ENCODE data around the gene SLC34A1.
"Not testable (repeated sequence)": the region's sequence is repeated elsewhere in the genome, so short reads cannot be mapped to it uniquely, and the experiment has no call there.

The SLC34A1 gene

DNA sequence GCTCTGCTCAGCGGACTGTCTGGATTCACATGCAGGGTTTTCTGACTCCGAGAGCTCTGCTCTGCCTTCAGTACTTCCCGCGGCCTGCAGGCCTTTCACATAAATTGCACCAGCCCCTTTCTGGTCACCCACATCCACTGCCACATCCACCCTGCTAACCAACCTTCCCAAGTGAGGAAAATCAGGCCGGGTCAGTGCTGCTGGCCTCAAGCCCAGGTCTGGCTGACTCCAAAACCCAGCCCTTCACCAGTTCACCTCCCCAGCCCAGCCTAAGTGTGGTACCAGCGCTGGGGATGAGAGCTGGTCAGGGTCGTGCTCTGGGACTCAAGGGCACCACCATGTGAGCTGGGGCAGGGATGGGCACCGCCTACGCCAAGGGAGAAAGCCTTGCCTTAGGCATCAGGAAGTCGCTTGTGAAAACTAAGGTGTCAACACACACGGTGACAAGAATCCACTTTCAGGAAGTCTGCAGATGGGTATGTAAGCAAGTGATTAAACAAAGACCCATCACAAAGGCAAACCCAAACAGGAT, 45.1 kb upstream of the SLC34A1 start:
- H3K27ac ChIP-seq: peak overlapping the region; percentile 31; the same call in 1 of the 2 replicates
- TF ChIP-seq, protein P1, sequence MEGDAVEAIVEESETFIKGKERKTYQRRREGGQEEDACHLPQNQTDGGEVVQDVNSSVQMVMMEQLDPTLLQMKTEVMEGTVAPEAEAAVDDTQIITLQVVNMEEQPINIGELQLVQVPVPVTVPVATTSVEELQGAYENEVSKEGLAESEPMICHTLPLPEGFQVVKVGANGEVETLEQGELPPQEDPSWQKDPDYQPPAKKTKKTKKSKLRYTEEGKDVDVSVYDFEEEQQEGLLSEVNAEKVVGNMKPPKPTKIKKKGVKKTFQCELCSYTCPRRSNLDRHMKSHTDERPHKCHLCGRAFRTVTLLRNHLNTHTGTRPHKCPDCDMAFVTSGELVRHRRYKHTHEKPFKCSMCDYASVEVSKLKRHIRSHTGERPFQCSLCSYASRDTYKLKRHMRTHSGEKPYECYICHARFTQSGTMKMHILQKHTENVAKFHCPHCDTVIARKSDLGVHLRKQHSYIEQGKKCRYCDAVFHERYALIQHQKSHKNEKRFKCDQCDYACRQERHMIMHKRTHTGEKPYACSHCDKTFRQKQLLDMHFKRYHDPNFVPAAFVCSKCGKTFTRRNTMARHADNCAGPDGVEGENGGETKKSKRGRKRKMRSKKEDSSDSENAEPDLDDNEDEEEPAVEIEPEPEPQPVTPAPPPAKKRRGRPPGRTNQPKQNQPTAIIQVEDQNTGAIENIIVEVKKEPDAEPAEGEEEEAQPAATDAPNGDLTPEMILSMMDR (IDR thresholded peaks at IDR 0.05): no peak
- TF ChIP-seq ZFX (IDR thresholded peaks at IDR 0.05; ENCODE audit: borderline replicate concordance): no peak

GRCh38 chr5:177343000-177343399, 41.2 kb upstream of the SLC34A1 start:
- not testable (repeated sequence) for H3K27ac ChIP-seq

GRCh38 chr5:177343777-177344176, 40.5 kb upstream of the SLC34A1 start:
- TF ChIP-seq, protein P1 (IDR thresholded peaks at IDR 0.05): no peak
- no peak for TF ChIP-seq ZFX (IDR thresholded peaks at IDR 0.05; ENCODE audit: borderline replicate concordance)
- H3K27ac ChIP-seq: no peak overlapping the region

DNA sequence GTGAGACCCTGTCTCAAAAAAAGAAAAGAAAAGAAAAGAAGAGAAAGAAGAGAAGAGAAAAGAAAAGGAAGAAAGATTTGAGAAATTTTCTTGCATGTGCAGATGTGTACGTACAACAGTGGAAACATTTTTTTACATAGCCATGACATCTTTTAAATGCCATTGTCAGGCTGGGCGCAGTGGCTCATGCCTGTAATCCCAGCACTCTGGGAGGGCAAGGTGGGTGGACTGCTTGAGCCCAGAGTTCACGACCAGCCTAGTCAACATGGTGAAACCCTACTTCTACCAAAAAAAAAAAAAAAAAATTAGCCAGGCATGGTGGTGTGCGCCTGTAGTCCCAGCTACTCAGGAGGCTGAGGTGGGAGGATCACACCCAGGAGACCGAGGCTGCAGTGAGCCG, 39.3 kb upstream of the SLC34A1 start:
- no peak overlapping the region for H3K27ac ChIP-seq
- TF ChIP-seq ZFX (IDR thresholded peaks at IDR 0.05; ENCODE audit: borderline replicate concordance): no peak
- TF ChIP-seq, protein P1 (IDR thresholded peaks at IDR 0.05): no peak

GRCh38 chr5:177346820-177347219, 37.4 kb upstream of the SLC34A1 start:
- no peak for TF ChIP-seq ZFX (IDR thresholded peaks at IDR 0.05; ENCODE audit: borderline replicate concordance)
- TF ChIP-seq, protein P1 (IDR thresholded peaks at IDR 0.05): no peak
- H3K27ac ChIP-seq: no peak overlapping the region

- no peak for TF ChIP-seq ZFX (IDR thresholded peaks at IDR 0.05; ENCODE audit: borderline replicate concordance)
- TF ChIP-seq, protein P1 (IDR thresholded peaks at IDR 0.05): no peak
Observed at GRCh38 chr5:177347699-177348098, 36.5 kb upstream of the SLC34A1 start.

GRCh38 chr5:177349362-177349647, 34.9 kb upstream of the SLC34A1 start:
- TF ChIP-seq, protein P1 (IDR thresholded peaks at IDR 0.05): no peak
- no peak for TF ChIP-seq ZFX (IDR thresholded peaks at IDR 0.05; ENCODE audit: borderline replicate concordance)
- H3K27ac ChIP-seq: peak overlapping the region; percentile 20; the same call in 1 of the 2 replicates

More at GRCh38 chr5:177347699-177348098, 36.5 kb upstream of the SLC34A1 start:
- no peak overlapping the region for H3K27ac ChIP-seq

- TF ChIP-seq, protein P1 (IDR thresholded peaks at IDR 0.05): no peak
- no peak for TF ChIP-seq ZFX (IDR thresholded peaks at IDR 0.05; ENCODE audit: borderline replicate concordance)
- 0 out of 2 replicates have a peak overlapping the region, but pooled peaks have one; percentile 20 for H3K27ac ChIP-seq
Observed at GRCh38 chr5:177349762-177350161, 34.5 kb upstream of the SLC34A1 start.

All from 22Rv1 (cell line).